HG03342 (cell line): ENCODE data around the gene PPP1R2.
A peak's percentile ranks its signal among the peaks of the same experiment; 100 is the strongest.

Source experiments
- ATAC-seq: cut with Tn5 transposase; IDR thresholded peaks from one replicate; pipeline ENCODE4 v1.9.1; 2021; ENCODE audit warnings: mild to moderate bottlenecking, moderate library complexity; ENCODE audit not compliant: unreplicated experiment

Gene PPP1R2

GRCh38 chr3:195566797-195567196 is 23.7 kb upstream of the PPP1R2 start:
- no peak for ATAC-seq

GRCh38 chr3:195565716-195566115 is 22.6 kb upstream of the PPP1R2 start:
- no peak for ATAC-seq

GRCh38 chr3:195563317-195563716 is 20.2 kb upstream of the PPP1R2 start:
- ATAC-seq = no peak

- no peak for ATAC-seq
These were observed 16.7 kb upstream of the PPP1R2 start for GRCh38 chr3:195559723-195560409.

- ATAC-seq = no peak
These were observed 15.5 kb upstream of the PPP1R2 start for GRCh38 chr3:195558602-195559001.

- ATAC-seq = no peak
These were observed 14.2 kb upstream of the PPP1R2 start for GRCh38 chr3:195557322-195557721.

- ATAC-seq = no peak
These were observed 13.3 kb upstream of the PPP1R2 start for GRCh38 chr3:195556390-195556789.

GRCh38 chr3:195555110-195555509 is 12.0 kb upstream of the PPP1R2 start:
- ATAC-seq = no peak

- ATAC-seq = no peak
These were observed 11.3 kb upstream of the PPP1R2 start for GRCh38 chr3:195554458-195554857.

- no peak for ATAC-seq
These were observed 10.1 kb upstream of the PPP1R2 start for GRCh38 chr3:195553268-195553667.

- no peak for ATAC-seq
These were observed 8.4 kb upstream of the PPP1R2 start for GRCh38 chr3:195551381-195551978.

GRCh38 chr3:195550723-195551122 is 7.6 kb upstream of the PPP1R2 start:
- no peak for ATAC-seq

- peak; percentile 64 for ATAC-seq
These were observed 6.9 kb upstream of the PPP1R2 start for GRCh38 chr3:195549931-195550519.

- ATAC-seq = no peak
These were observed 5.9 kb upstream of the PPP1R2 start for GRCh38 chr3:195548987-195549386.

GRCh38 chr3:195548501-195548900 is 5.4 kb upstream of the PPP1R2 start:
- ATAC-seq = no peak

GRCh38 chr3:195548006-195548405 is 4.9 kb upstream of the PPP1R2 start:
- no peak for ATAC-seq

GRCh38 chr3:195546130-195546560 is 3.0 kb upstream of the PPP1R2 start:
- ATAC-seq = no peak

GRCh38 chr3:195544634-195545033 is 1.5 kb upstream of the PPP1R2 start:
- no peak for ATAC-seq

GRCh38 chr3:195544230-195544536 is 1.1 kb upstream of the PPP1R2 start:
- no peak for ATAC-seq

GRCh38 chr3:195543500-195544229 is 540 bp upstream of the PPP1R2 start:
- ATAC-seq = peak; percentile 6

- no peak for ATAC-seq
These were observed 818 bp downstream of the PPP1R2 start for GRCh38 chr3:195542316-195542697.

- no peak for ATAC-seq
These were observed 2.6 kb downstream of the PPP1R2 start for GRCh38 chr3:195540511-195540910.
